Ishikawa (cell line): ENCODE results near the gene MYO18A.

Experiments
- EGR1 ChIP-seq: IDR thresholded peaks from 2 replicates; pipeline ENCODE4 v1.6.1; 2012
- EP300 ChIP-seq: IDR thresholded peaks from 2 replicates; pipeline ENCODE4 v1.6.1; 2012; ENCODE audit warnings: borderline replicate concordance
- YY1 ChIP-seq: IDR thresholded peaks from 2 replicates; pipeline ENCODE4 v1.6.1; 2012; ENCODE audit warnings: low read depth
- TF ChIP-seq, protein P1 (sequence below): IDR thresholded peaks from 2 replicates; pipeline ENCODE4 v1.6.1; 2012; ENCODE audit warnings: low read depth, mild to moderate bottlenecking
- TF ChIP-seq, protein P2 (sequence below): IDR thresholded peaks from 2 replicates; pipeline ENCODE4 v1.6.1; 2012

DNA sequence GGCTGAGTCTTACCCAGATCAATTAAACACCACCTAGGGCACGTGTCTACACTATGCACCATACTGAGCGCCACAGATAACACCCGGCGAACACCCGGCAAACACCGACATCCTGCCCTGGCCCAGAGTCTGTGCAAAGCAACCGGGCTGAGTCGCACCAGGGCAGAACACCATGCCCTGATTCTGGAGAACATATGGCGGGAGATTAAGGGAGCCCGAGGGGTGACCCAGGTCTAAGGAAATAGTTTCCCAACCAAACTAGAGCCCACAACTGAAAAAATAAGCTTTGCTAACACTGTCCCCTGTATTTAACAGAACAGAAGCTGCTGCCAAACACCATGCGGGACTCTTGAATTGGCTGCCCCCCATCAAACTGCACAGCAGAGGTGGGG lies 22.1 kb downstream of the MYO18A start:
- TF ChIP-seq EP300 (no peak), EGR1 (no peak), YY1 (no peak)
- TF ChIP-seq, protein P1, sequence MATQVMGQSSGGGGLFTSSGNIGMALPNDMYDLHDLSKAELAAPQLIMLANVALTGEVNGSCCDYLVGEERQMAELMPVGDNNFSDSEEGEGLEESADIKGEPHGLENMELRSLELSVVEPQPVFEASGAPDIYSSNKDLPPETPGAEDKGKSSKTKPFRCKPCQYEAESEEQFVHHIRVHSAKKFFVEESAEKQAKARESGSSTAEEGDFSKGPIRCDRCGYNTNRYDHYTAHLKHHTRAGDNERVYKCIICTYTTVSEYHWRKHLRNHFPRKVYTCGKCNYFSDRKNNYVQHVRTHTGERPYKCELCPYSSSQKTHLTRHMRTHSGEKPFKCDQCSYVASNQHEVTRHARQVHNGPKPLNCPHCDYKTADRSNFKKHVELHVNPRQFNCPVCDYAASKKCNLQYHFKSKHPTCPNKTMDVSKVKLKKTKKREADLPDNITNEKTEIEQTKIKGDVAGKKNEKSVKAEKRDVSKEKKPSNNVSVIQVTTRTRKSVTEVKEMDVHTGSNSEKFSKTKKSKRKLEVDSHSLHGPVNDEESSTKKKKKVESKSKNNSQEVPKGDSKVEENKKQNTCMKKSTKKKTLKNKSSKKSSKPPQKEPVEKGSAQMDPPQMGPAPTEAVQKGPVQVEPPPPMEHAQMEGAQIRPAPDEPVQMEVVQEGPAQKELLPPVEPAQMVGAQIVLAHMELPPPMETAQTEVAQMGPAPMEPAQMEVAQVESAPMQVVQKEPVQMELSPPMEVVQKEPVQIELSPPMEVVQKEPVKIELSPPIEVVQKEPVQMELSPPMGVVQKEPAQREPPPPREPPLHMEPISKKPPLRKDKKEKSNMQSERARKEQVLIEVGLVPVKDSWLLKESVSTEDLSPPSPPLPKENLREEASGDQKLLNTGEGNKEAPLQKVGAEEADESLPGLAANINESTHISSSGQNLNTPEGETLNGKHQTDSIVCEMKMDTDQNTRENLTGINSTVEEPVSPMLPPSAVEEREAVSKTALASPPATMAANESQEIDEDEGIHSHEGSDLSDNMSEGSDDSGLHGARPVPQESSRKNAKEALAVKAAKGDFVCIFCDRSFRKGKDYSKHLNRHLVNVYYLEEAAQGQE, result no peak
- TF ChIP-seq, protein P2, sequence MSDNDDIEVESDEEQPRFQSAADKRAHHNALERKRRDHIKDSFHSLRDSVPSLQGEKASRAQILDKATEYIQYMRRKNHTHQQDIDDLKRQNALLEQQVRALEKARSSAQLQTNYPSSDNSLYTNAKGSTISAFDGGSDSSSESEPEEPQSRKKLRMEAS, result no peak
